H54 (cell line): ENCODE results near the gene AKAP8.
A peak's percentile ranks its signal among the peaks of the same experiment; 100 is the strongest.
"Not testable (repeated sequence)": the region's sequence is repeated elsewhere in the genome, so short reads cannot be mapped to it uniquely, and the experiment has no call there.

ENCODE experiments used
- DNase-seq: peaks from one replicate; pipeline ENCODE4 v3.0.0; 2011; ENCODE audit warnings: low spot score, mixed read lengths; ENCODE audit not compliant: insufficient read length
- FAIRE-seq: peaks from 3 replicates; lab custom pipeline; 2011; peaks lifted over from hg19 to GRCh38; lab: Jason Lieb, UNC
- POLR2A ChIP-seq: IDR thresholded peaks from 2 replicates; pipeline ENCODE4 v1.6.1; 2011; ENCODE audit warnings: low read depth, mild to moderate bottlenecking, low read length

Gene AKAP8

GRCh38 chr19:15354566-15355296, 24.9 kb downstream of the AKAP8 start:
- FAIRE-seq (no peak), DNase-seq (no peak)
- TF ChIP-seq POLR2A = no peak

GRCh38 chr19:15353908-15354307, 25.7 kb downstream of the AKAP8 start:
- no peak for TF ChIP-seq POLR2A
- FAIRE-seq = no peak
- DNase-seq = no peak

- FAIRE-seq, DNase-seq: not testable (repeated sequence)
Observed at GRCh38 chr19:15352535-15352934, 27.1 kb downstream of the AKAP8 start.

- DNase-seq = not testable (repeated sequence)
Observed at GRCh38 chr19:15341328-15341727, 38.3 kb downstream of the AKAP8 start.

DNA sequence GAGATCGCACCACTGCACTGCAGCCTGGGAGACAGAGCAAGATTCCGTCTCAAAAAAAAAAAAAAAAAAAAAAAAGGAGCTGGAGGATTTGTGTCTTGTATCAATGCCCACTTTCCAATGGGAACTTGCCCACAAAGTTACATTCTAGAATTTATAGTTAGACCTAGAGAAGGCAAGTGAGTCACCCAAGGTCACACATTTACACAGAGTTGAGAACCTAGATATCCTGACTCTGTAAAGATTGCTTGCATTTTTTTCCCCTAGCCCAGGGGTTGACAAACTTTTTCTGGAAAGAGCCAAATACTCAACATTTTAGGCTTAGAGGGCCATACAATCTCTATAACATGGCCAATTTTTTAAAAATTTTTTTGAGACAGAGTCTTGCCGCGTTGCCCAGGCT, 39.5 kb downstream of the AKAP8 start:
- DNase-seq = no peak
- TF ChIP-seq POLR2A = no peak
- no peak for FAIRE-seq

More at GRCh38 chr19:15341328-15341727, 38.3 kb downstream of the AKAP8 start:
- not testable (repeated sequence) for FAIRE-seq

GRCh38 chr19:15337202-15337601, 42.4 kb downstream of the AKAP8 start:
- no peak for TF ChIP-seq POLR2A
- FAIRE-seq = no peak
- no peak for DNase-seq

DNA sequence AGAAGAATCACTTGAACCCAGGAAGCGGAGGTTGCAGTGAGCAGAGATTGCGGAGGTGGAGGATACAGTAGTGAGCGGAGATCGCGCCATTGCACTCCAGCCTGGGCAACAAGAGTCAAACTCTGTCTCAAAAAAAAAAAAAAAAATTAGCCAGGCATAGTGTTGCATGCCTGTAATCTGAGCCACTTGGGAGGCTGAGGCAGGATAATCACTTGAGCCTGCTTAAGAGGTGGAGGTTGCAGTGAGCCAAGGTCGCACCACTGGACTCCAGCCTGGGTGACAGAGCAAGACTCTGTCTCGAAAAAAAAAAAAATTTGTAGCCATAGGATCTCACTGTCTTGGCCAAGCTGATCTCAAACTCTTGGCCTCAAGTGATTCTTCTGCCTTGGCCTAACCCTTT, 43.6 kb downstream of the AKAP8 start:
- not testable (repeated sequence) for FAIRE-seq, DNase-seq

DNA sequence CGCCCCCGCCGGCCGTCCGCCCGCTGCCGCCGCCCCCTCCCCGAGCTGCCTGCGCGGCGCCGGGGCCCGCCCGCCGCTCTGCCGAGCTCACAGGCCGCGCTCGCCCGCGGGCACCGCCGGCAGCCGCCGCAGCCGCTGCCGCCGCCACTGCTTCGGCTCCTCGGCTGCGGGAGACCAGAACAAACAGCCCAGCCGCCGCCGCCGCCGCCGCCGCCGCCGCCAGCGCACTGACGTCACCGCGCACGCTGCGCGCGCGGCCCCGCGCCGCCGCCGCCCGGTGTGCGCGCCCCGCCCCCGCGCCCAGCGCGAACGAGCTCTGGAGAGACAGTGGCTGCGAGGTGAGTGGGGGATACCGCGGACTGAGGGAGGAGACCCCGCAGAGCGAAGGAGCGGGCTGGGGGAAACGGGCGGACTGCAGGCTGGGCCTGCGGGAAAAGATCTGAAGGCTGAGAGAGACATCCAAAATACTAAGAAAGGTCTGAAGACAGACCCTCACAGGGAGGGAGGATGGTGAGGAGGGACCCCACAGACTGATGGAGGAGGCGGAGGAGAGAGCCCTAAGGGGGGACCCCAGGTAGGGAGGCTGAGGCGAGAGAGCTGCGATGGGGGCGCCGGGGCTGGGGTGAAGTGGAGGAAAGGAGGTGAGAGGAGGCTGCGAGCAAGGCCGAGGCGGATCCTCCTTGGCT, 47.1 kb downstream of the AKAP8 start, which contains the start of gene BRD4:
Gene BRD4, minus strand, starts transcription at position 229 of the 686 bp plus-strand sequence. CDS start 59,440 bp downstream, outside the sequence.
- TF ChIP-seq POLR2A = peak; percentile 58; the same call in 1 of the 2 replicates
- FAIRE-seq = no peak
- peak; percentile 78 for DNase-seq

DNA sequence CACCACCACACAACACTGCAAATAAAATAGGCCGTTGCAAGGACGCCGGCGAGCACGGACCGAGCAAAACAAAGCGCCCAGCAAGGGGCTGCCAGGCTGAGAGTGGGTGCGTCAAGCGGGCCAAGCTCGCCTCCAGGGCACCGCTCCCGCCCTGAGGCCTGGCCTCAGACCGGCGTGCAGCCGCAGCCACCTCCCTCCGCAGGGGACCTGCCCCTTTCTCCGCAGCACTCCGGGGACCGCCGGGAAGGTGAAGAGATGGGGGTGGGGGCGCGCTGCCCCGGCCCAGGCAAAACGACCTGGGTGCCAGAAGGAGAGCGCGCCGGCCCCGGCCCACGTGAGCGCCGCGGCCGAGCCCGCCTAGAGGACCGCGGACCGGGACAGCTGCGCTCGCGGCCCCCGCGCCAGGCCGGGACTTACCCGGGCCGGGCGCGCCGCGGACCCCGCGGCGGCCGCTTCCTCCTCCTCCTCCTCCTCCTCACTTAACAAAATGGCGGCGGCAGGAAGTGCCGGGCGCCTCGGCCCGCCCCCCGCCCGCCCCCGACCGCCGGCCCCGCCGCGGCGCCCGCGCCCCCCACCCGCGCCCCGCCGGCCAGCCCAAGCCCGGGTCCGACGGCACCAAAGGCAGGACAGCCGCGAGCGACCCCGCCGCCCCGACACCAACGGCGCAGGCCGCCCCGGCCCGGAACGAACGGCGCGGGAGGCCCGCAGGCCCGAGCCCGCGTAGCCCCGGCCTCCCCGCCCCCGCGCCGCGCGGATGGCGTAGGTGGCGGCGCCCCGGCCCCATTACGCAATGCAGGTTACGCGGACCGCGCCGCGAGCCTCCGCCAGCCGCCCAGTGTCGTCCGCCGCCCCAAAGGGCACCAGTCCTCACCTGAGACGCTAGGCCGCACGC, 47.9 kb downstream of the AKAP8 start:
- FAIRE-seq (no peak), DNase-seq (peak; percentile 62)
- no peak for TF ChIP-seq POLR2A

DNA sequence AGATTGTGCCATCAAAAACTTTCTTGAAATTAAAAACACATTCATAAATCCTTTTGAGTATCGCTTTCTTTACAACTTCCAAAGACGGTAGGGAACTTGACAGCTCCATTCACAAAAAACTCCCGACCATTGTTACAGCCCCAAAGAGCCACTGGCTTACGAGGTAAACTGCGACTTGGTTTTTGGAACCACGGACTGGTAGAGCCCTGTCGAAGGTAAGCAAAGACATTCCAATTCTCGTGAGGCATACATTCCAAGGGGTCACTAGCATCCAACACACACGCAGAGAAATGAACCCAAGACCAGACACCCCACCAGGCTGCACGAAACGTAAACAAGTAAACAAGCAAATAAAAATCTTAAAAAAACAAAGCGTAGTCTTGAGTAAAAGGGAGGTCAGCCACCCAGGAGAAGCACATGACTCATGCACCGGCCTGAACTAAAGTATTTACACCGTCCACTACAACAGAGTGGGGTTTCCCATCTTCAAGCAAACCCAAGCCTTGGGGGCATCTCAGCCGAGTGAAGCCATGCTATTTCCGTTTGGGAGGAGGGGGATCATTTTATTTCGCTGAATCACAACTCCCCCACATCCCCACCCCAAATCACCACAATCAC, 48.7 kb downstream of the AKAP8 start:
- peak; percentile 43 for FAIRE-seq
- TF ChIP-seq POLR2A = no peak
- DNase-seq = peak; percentile 88

GRCh38 chr19:15328312-15328711, 51.3 kb downstream of the AKAP8 start:
- DNase-seq (no peak), FAIRE-seq (no peak)
- no peak for TF ChIP-seq POLR2A

DNA sequence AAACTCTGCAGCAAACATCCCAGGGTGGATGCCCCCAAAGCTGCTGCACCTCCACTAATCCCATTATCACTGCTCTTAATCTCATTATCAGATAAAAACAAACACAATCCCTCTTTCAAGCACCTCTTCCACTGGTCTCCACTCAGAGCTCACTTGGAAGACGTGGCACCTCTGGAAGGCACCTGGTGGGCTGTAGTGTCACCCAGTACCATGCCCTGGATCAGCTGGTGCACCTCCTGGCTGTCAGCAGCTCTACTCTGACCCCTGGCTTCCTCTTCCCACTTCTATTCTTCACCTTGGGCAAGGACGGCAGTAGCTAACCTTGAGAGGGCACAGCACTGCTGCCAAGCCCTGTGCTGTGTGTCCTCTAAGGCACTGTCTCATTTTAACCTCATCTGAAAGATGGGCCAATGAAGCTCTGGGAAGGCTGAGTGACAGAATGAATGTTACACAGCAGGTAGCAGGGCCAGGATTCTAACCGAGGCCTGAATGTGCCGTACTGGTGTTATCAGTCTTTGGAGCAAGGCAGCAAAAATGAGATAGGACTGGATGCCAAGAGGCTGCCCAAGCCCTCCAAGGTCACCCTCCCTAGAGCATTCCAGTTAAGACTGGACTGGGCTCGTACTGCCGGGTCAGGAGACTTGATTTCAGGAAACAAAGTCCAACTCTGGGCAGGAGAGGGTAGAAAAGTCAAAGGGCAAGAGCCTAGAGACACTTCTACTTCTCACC, 54.6 kb downstream of the AKAP8 start:
- DNase-seq (no peak), FAIRE-seq (no peak)
- TF ChIP-seq POLR2A = no peak

DNA sequence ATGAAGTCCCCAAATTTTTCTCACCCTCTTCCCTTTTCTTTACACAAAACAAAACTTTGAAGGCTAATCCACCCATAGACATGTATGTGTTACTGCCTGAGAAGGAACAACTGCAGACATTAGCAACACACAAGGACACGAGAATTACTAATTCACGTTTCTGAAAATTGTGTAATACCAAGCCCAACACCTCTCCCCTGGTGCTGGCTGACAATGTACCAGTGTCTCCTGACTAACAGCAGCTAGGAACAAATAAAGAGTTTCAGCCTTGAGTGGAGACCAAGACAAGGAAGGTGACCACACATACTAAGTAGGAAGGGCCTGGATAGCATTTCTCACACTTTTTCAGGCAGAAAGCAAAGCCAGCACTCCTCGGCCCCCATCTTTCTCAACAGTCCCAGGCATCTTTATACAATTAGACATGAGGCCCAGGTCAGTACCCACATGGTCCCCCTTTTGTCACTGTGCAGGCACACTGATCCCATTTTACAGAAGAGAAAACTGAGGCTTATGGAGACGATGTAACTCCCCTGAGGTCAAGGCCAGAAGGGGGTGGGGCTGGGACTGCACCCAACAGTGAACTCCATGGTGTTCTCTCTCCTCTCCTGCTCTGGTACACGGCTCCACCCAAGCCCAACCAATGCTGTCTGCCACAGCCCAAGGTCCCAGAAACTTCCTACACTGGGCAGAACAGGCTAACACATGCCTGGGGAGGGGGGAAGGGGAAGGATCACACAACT, 55.9 kb downstream of the AKAP8 start:
- FAIRE-seq = no peak
- no peak for DNase-seq
- TF ChIP-seq POLR2A = no peak
